Thyroid gland (tissue), 4 donors: ENCODE measurements around the gene GNPTG.

Experiments
- CTCF ChIP-seq, 6 experiments: fragments of 200-600 bp in 3 of 6; fragments of 450-650 bp in 3 of 6; sonication (generic) in 3 of 6; IDR thresholded peaks; one replicate each; pipeline ENCODE4 v1.5.1; 2016 to 2019; ENCODE audit warnings: antibody characterized with exemption in 6 of 6, mild to moderate bottlenecking in 2 of 6, inconsistent platforms in 1 of 6, moderate library complexity in 1 of 6
- POLR2A ChIP-seq, 2 donors: fragments of 450-650 bp; IDR thresholded peaks; one replicate each; pipeline ENCODE4 v1.6.1; 2017; ENCODE audit warnings: antibody characterized with exemption in 2 of 2, mild to moderate bottlenecking in 2 of 2, moderate library complexity in 1 of 2

GRCh38 chr16:1308977-1309885 is 42.5 kb upstream of the GNPTG start, which contains the start of gene UBE2I:
- TF ChIP-seq CTCF (IDR thresholded peaks at IDR 0.05), result no peak
- peak in 1 of 2 donors; percentile 67 for TF ChIP-seq POLR2A (IDR thresholded peaks at IDR 0.05)
